Esophagus squamous epithelium (tissue), 4 donors: Measurements from ENCODE around the gene SMIM41.

ENCODE experiments used
- CTCF ChIP-seq, 6 experiments: fragments of 450-650 bp in 4 of 6; fragments of 200-600 bp in 2 of 6; sonication (generic) in 2 of 6; IDR thresholded peaks; one replicate each; pipeline ENCODE4 v1.5.1; 2016 to 2019; ENCODE audit warnings: antibody characterized with exemption in 6 of 6, mild to moderate bottlenecking in 4 of 6, moderate library complexity in 4 of 6
- POLR2A ChIP-seq, 4 donors: fragments of 450-650 bp; IDR thresholded peaks; one replicate each; pipeline ENCODE4 v1.6.1; 2017; ENCODE audit warnings: antibody characterized with exemption in 4 of 4, mild to moderate bottlenecking in 4 of 4, moderate library complexity in 3 of 4

GRCh38 chr12:52036587-52037171 lies 42.8 kb upstream of the SMIM41 start:
- TF ChIP-seq CTCF (IDR thresholded peaks at IDR 0.05): no peak
- TF ChIP-seq POLR2A (IDR thresholded peaks at IDR 0.05): peak in 2 of 4 donors; percentile 37 to 80
